AG08395 (cell line): ENCODE data around the gene ST6GAL1.
"Not testable (repeated sequence)": the region's sequence is repeated elsewhere in the genome, so short reads cannot be mapped to it uniquely, and the experiment has no call there.

ENCODE experiments used
- DNase-seq: peaks from one replicate; pipeline ENCODE4 v3.0.0; 2012; ENCODE audit warnings: mixed read lengths, low spot score

Gene ST6GAL1

DNA sequence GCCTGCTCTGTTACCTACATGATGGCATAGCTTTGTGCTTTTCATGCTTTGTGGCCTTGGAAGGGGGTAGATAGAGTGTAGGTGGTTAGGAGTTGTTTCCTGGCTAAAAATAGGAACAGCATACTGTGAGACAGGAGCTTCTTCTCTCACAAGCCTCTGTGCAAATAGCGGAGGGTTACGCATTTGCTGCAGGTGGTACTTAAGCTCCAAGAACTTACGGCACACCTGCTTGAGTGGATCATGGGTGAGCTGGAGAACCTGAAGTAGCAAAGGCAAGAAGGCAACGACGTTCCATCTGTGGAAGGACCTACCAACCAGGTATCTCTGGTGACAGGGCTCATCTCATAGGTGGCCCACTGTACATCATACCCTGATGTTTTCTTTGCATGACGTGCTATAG lies 66.0 kb downstream of the ST6GAL1 start:
- DNase-seq, result no peak

DNA sequence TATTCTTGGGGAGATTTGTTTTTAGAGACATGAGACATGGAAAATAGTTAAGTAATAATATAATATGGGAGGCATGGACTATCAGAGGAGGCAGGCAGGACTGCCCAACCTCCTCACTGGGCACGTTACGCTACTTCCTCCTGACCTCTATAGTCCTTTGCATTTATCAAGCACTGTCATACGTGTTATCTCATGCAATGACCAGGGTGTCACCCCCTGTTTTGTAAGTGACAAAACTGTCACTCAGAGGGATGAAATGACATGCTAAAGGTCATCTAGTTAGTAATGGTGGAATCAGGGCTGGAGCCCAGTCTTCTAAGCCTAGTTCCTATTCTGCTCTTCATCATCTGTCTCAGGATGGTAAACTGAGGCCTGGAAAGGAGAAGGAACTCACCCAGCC lies 66.7 kb downstream of the ST6GAL1 start:
- DNase-seq, result no peak

DNA sequence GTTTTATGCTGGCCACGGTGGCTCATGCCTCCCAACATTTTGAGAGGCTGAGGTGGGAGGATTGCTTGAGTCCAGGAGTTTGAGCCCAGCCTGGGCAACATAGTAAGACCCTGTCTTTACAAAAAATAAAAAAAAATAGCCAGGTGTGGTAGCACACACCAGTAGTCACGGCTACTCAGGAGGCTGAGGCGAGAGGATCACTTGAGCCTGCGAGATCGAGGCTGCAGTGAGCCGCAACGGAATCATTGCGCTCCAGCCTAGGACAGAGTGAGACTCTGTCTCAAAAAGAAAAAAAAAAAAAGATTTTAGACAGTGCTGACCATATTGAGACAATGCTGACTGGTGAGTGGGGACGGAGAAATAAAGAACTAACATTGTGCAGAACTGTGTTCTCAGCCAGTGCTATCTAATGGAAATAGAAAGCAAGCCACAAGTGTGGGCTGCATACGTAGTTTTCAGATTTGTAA lies 67.2 kb downstream of the ST6GAL1 start:
- DNase-seq, result no peak

DNA sequence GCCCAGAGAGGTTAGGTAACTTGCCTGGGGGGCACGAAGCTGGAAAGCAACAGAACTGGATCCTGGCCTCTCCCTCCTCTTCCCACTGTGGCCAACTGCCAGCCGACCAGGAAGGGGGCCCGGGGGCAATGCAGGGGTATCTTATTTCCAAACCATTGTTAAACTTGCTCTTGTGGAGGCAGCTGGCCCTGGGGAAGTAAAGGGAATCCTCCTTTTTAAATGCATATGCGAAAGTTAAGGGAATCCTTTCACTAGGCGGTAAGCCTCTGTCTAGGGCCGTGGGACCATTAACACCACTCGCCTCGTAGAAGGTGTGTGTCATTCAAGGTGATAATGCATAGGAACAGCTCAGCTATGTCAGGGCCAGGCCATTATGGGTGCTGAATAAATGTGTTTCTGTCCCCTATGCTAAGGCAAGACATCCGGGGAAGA lies 68.6 kb downstream of the ST6GAL1 start:
- DNase-seq, result no peak

DNA sequence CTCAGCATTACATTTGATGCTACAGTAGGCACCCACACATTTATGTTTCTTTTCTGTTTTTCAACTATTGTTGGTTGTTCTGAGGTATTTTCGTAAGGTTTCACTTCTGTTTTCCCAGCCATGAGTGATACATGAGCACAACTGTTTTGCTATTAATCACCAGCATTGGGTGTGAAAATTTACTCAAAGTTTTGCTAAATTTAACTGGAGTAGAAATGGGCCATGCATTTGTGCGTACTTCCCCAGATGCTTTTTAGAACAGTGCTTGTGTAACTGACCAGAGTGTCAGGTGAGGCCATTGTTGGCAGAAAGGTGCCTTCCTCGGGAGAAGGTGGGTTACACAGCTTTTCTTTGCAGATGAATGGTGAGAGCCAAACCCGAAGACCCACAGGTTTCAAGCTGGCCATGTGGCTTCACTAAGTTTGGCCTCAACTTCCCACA lies 70.4 kb downstream of the ST6GAL1 start:
- DNase-seq, result no peak

DNA sequence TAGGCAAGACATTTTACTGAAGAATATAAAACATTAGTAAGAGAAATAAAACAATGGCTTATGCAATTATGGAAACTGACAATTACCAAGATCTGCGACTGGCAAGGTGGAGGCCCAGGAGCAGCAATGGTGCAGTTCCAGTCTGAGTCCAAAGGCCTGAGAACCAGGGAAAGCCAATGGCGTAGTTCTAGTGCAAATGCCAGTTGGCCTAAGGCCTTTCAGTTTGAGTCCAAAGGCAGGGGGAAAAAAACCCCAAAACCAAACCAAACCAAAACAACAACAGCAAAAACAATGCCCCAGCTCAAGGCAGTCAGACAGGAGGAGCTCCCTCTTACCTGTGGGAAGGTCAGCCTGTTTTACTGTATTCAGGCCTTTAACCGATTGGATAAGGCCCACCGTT lies 72.6 kb downstream of the ST6GAL1 start:
- no peak for DNase-seq

DNA sequence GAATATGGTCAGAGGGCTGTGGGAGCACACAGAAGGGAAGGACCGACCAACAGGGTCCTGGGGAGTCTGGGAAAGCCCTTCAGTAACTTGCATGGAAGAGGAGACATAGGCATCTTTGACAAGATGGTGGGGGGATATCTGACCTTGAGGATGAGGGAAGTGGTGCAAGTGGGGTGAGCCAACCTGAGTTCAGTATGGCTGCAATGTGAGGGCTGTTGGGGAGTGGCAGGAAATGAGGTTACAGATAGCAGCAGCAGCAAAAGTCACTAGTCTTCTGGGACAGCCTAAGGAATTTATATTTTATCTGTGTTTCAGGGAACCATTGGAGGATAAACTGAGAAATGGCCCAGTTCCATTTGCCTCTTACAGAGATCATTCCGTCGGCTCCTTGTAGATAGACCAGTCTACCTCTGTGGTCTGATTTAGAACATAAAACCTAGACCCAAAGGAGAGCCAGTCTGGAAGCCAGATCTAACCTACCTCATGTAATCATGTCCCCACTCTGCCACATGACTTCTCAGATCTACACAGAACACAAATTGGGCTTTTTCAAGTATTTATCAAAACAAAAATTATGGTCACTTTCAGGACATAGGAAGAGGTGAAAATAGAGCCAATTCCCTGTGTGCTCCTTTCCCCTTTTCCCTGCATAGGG lies 75.6 kb downstream of the ST6GAL1 start:
- DNase-seq, result no peak

DNA sequence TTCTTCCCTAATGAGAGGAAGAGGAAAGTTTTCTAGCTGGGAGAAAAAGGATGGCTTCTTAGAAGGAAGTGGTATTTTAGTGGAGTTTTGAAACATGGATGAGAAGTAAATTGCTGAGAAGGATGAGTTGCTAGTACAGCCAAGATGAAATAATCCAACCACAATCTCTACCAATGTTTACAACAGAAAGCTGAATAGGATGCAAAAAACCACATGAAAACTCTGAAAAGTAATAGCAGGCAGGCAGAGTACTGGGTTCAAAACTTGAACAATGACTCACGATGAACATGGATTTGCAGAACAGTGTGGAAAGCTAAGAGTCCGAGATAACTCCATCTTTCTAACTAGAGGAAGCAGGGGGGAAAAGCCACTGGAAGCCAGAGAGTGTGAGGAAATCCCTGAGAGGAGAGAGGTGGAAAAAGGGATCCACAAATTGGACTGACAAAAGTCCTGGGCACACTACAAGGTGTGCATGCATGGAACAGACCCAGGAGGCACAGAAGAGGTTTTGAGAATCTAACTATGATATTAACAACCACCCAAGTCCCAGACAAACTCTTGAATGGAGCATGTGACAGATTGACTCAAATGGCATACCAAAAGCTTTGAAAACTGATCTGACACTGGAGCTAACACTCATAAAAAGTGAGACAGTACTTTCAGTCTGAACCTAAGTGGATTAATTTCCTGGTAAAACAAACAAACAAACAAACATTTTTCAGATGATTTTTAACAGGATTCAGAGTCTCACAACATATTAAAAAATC lies 76.7 kb downstream of the ST6GAL1 start:
- DNase-seq, result no peak

DNA sequence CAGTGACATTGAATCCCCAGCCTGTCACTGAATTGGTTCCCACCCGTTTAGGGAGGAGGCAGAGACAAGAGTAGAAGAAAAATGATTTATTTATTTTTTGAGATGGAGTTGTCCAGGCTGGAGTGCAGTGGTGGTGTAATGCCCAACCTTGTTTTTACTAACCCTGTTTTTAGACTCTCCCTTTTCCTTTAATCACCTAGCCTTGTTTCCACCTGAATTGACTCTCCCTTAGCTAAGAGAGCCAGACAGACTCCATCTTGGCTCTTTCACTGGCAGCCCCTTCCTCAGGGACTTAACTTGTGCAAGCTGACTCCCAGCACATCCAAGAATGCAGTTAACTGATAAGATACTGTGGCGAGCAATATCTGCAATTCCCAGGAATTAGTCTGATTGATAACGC lies 80.1 kb downstream of the ST6GAL1 start:
- DNase-seq, result not testable (repeated sequence)

DNA sequence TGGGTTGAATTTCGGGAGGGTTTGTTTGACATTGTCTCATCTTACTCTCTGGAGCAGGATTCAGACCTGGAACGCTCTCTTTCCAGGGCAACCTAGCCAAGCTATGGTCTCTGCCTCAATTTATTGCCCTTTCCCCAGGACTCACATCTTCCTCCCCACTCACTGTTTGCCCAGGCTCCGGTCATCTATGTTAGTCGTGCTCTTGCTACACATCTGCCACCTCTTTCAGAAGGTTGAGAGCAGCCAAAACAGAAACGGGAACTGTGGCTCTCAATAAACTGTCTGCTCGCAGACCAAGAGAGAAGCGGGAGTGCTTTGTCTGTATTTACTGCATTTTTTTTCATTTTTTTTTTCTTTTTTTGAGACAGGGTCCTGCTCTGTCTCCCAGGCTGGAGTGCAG lies 81.6 kb downstream of the ST6GAL1 start:
- no peak for DNase-seq

DNA sequence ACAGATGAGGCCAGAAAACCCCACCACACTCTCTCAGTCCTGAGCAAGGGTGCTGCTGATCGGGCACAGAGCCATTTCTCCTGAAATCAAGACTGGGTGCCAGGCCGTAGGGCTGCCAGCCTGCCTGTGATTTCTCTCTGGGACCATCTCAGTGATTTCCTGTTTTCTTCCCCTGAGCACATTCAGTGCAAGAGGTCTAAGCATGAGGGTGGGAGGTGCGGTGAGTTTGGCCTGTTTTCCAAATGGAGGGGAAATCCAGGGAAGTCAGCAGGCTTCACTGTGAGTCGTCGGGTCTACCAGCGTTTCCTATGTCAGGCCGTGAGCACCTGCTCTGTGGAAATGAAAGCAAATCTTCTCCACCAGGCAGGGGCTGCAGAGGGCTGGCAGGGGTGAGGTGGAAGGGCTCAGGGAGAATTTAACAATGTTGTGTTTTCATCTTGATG lies 82.3 kb downstream of the ST6GAL1 start:
- DNase-seq, result no peak

DNA sequence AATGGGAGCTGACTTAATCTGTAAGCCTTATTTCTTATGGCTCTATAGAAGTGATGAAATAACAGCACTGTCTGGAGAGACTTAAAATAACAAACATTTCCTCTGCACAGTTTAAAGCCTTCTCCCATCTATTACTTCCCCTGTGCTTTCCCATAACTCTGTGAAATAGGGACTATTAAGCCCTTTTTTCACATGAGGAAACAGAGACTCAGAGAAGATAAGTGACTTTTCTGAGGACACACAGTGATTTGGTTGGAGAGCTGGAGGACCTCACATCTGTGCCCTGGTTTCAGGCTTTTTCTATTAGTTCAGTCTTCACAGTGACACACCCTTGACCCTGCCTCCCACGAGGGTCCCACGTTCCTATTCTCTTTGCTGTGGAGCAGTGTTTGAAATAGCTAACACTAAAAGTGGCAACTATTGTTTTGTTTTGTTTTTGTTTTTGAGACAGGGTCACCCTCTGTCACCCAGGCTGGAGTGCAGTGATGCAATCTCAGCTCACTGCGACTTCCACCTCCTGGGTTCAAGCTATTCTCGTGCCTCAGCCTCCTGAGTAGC lies 82.9 kb downstream of the ST6GAL1 start:
- DNase-seq, result no peak

- peak; percentile 4 for DNase-seq
Measured at GRCh38 chr3:187014417-187014864, 84.1 kb downstream of the ST6GAL1 start.

DNA sequence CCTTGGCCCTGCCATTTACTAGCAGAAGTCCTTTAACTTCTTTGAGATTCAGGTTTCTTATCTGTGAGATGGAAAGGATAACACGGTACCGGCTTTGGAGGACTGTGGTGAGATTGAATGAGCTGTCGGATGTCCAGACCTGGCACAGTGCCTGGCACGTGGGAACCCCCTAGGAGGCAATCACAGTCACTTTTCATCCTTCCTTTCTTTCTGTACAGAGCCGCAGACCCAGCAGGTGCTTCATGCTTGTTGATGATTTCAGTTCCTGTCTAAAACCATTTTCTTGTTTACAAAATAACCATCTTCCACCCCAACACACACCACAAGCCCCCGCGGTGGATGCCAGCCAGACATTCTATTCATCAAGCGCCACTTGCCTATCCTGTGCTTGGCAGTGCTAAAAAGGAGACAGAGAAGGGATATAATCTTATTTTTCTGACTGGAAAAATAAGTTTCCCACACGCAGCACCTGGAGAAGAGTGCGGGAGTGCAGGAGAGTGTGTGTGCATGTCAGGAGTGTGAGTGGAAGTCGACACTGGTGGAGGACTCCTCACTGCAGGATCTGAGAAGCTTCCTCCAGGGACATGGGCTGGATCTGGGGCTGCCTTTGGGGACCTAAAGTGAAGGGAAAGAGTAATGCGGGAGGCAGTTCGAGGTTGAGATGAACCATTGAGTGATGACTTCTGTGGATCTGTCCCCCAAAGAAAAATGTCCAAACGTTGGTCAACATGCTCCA lies 85.7 kb downstream of the ST6GAL1 start:
- no peak for DNase-seq

GRCh38 chr3:187016639-187017345 lies 86.5 kb downstream of the ST6GAL1 start:
- no peak for DNase-seq

- no peak for DNase-seq
Measured at GRCh38 chr3:187017511-187018230, 87.3 kb downstream of the ST6GAL1 start.

DNA sequence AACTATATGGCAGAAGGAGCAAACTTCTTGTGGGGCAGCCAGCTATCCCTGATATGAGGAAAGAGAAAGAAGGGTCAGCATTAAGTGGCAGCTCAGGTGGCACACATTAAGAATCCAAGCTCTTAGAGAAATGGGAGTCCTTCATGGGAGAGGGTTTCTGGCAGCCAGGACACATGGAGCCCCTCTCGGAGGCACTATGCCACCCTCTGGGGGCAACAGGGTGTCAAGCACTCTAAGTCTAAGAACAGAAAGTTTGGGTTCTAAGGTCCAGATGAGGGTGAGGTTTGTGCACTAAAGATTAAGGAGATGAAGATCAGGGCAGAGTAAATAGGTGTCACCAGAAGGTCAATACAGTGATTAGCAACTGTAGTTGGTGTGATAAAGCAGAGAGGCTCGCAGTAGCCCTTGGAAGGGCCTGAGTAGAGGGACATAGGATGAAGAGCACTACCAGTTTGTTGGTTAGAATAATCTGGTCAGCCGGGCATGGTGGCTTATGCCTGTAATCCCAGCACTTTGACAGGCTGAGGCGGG lies 89.3 kb downstream of the ST6GAL1 start:
- DNase-seq, result no peak

DNA sequence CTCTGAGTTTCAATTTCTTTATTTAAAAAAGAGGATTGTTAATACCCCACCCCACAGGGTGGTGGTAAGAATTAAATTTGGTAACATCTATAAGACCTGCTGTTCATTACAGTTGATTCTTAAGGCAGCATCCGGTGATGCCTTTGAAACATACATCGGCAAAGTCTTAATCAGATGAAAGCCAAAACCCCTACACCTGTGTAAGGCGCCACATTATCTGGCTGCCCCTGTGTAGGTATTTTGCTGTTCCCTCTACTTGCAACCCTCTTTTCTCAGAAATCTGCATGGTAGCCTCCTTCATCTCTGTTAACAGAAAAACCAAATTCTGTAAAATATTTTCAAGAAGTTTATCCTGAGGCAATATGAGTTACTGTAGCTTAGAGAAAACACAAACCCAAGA lies 90.0 kb downstream of the ST6GAL1 start:
- DNase-seq, result no peak

- DNase-seq, result no peak
Measured at GRCh38 chr3:187021748-187022402, 91.5 kb downstream of the ST6GAL1 start.

- DNase-seq, result no peak
Measured at GRCh38 chr3:187022403-187023029, 92.2 kb downstream of the ST6GAL1 start.
